Mucosa of rectum (tissue), 2 donors: ENCODE results near the gene ROR2.

ENCODE experiments used
- H3K27ac ChIP-seq, 2 donors: one replicate each; pipeline ENCODE4 v1.7.0; 2013; ENCODE audit warnings: inconsistent platforms in 2 of 2, low read depth in 2 of 2, low read length in 2 of 2
- H3K27me3 ChIP-seq, 2 donors: one replicate each; pipeline ENCODE4 v1.7.0; 2013; ENCODE audit warnings: low read length in 2 of 2; ENCODE audit not compliant: control insufficient read depth in 2 of 2, insufficient read depth in 2 of 2
- H3K36me3 ChIP-seq, 2 donors: one replicate each; pipeline ENCODE4 v1.7.0; 2013; ENCODE audit warnings: low read length in 2 of 2; ENCODE audit not compliant: control insufficient read depth in 2 of 2, insufficient read depth in 2 of 2
- H3K4me1 ChIP-seq, 2 donors: one replicate each; pipeline ENCODE4 v1.7.0; 2013; ENCODE audit warnings: low read length in 2 of 2, mild to moderate bottlenecking in 1 of 2; ENCODE audit not compliant: control insufficient read depth in 2 of 2, insufficient read depth in 2 of 2
- H3K4me3 ChIP-seq, 2 donors: one replicate each; pipeline ENCODE4 v1.7.0; 2013; ENCODE audit warnings: low read length in 2 of 2
- H3K9ac ChIP-seq, 2 donors: one replicate each; pipeline ENCODE4 v1.7.0; 2013; ENCODE audit warnings: low read length in 2 of 2, low read depth in 1 of 2, mild to moderate bottlenecking in 1 of 2
- H3K9me3 ChIP-seq, 2 donors: one replicate each; pipeline ENCODE4 v1.7.0; 2013; ENCODE audit warnings: low read length in 2 of 2; ENCODE audit not compliant: control insufficient read depth in 2 of 2
- donor health status: healthy.
- donor health status: Normal muscosa, but diverticular disease.

The ROR2 gene

GRCh38 chr9:91844701-91845291, 105.2 kb downstream of the ROR2 start:
- no peak overlapping the region for H3K27ac ChIP-seq
- H3K27me3 ChIP-seq, result no peaks in the 10 kb centered on the region
- no peak overlapping the region for H3K4me3 ChIP-seq
- no peaks in the 10 kb centered on the region for H3K36me3 ChIP-seq
- peaks cover 0 to 8% of the 10 kb centered on the region in 2 donors for H3K4me1 ChIP-seq
- H3K9me3 ChIP-seq, result no peaks in the 10 kb centered on the region
- H3K9ac ChIP-seq, result no peak overlapping the region

DNA sequence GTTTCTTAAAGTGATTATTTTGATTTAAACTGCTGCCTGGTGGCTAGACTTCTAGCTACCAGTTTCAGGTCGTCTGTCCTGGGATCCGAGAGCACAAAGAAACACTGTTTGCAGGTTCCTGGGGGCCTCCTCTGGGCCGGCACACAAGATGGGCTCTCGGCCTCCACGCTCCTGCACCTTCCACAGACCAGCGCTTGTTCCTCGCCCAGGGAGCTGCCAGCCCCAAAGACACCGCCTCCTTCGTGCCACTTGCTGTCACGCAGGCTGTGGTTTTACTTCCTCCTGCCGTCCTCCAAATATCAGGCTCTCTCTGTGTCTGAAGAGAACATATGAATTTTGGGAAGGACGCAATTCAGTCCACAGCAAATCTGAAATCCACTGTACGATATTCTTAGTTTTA, 105.8 kb downstream of the ROR2 start:
- H3K4me1 ChIP-seq, result peaks cover 0 to 8% of the 10 kb centered on the region in 2 donors
- H3K27me3 ChIP-seq, result no peaks in the 10 kb centered on the region
- no peak overlapping the region for H3K4me3 ChIP-seq
- H3K36me3 ChIP-seq, result no peaks in the 10 kb centered on the region
- H3K9ac ChIP-seq, result no peak overlapping the region
- no peaks in the 10 kb centered on the region for H3K9me3 ChIP-seq
- H3K27ac ChIP-seq, result peak overlapping the region in 1 of 2 donors; percentile 9

DNA sequence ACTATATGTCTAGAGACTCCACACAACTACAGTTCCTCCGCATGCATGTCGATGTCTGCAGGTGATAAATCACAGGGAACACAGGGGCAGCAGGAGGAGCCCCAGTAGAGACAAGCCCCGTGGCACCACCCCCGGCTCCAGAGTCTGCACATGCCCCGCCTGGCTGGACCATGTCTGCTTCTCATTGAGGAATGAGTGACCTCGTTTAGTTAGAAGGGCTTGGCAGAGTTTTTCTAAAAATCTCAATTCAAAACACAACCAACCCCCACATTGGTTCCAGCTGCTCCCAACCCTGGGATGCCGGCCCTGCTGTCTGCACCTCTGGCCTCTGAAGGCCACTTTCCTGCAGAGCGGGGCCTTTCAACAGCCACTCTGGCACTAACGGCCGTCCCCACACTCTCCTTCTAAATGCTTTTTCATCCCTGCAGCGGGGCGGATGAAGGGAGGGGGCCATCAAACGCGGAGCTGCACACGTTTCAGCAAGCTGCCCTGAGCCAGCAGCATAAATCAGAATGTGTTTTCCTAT, 106.3 kb downstream of the ROR2 start:
- Histone ChIP-seq H3K36me3 (no peaks in the 10 kb centered on the region), H3K9ac (no peak overlapping the region), H3K9me3 (no peaks in the 10 kb centered on the region), H3K27ac (peak overlapping the region in 1 of 2 donors; percentile 9), H3K4me3 (no peak overlapping the region), H3K4me1 (peaks cover 0 to 8% of the 10 kb centered on the region in 2 donors), H3K27me3 (no peaks in the 10 kb centered on the region)

GRCh38 chr9:91843093-91843492, 106.9 kb downstream of the ROR2 start:
- Histone ChIP-seq H3K27ac (no peak overlapping the region), H3K4me3 (no peak overlapping the region), H3K36me3 (no peaks in the 10 kb centered on the region), H3K27me3 (no peaks in the 10 kb centered on the region), H3K4me1 (peaks cover 5 to 8% of the 10 kb centered on the region in 2 donors), H3K9ac (no peak overlapping the region), H3K9me3 (no peaks in the 10 kb centered on the region)

GRCh38 chr9:91842358-91843049, 107.5 kb downstream of the ROR2 start:
- no peaks in the 10 kb centered on the region for H3K9me3 ChIP-seq
- H3K4me1 ChIP-seq, result peaks cover 8% of the 10 kb centered on the region in 2 donors
- no peak overlapping the region for H3K27ac ChIP-seq
- no peaks in the 10 kb centered on the region for H3K27me3 ChIP-seq
- no peaks in the 10 kb centered on the region for H3K36me3 ChIP-seq
- H3K4me3 ChIP-seq, result no peak overlapping the region
- H3K9ac ChIP-seq, result no peak overlapping the region

GRCh38 chr9:91841591-91841990, 108.4 kb downstream of the ROR2 start:
- Histone ChIP-seq H3K4me1 (peaks cover 8% of the 10 kb centered on the region in 2 donors), H3K27me3 (no peaks in the 10 kb centered on the region), H3K9ac (no peak overlapping the region), H3K9me3 (no peaks in the 10 kb centered on the region), H3K27ac (no peak overlapping the region), H3K36me3 (no peaks in the 10 kb centered on the region), H3K4me3 (no peak overlapping the region)

DNA sequence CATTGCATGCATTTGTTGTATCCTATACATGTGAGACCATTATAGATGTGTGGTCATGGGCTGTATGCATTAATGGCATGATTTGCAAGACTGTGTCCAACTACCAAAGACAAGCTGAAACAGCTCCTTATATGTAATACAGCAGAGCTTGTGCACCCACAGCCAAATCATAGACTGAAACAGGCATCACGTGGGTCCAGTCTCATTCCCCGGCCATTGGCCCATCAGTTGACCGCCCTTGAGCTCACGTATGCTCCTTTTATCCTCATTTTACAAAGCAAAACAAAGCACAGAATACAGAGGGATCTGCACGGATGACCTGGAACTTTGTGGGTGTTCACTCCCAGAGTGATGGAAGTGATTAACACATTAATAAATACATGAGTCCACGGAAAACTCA, 109.1 kb downstream of the ROR2 start:
- Histone ChIP-seq H3K36me3 (no peaks in the 10 kb centered on the region), H3K9ac (no peak overlapping the region), H3K4me1 (peaks cover 8% of the 10 kb centered on the region in 2 donors), H3K9me3 (no peaks in the 10 kb centered on the region), H3K27ac (no peak overlapping the region), H3K27me3 (no peaks in the 10 kb centered on the region), H3K4me3 (no peak overlapping the region)

DNA sequence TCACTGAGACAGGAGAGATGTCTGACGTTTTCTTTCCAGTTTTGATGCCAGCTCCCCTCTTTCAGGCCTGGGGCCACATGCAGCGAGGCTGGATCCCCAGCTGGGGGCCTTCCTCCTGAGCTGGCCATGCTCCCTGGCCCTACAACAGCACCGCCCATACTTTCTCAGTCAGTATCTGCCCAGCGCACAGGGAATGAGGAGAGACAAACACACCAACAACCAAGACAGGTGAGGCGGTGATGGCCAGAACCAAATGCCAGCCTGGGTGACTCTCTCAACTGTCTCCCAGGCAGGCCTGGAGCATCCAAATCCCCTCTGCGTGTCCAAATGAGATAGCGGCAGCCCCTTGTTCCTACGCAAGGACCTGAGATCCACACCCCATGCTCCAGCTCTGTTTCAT, 109.6 kb downstream of the ROR2 start:
- no peaks in the 10 kb centered on the region for H3K36me3 ChIP-seq
- H3K27me3 ChIP-seq, result no peaks in the 10 kb centered on the region
- no peaks in the 10 kb centered on the region for H3K9me3 ChIP-seq
- H3K9ac ChIP-seq, result no peak overlapping the region
- H3K4me1 ChIP-seq, result peaks cover 8% of the 10 kb centered on the region in 2 donors
- H3K4me3 ChIP-seq, result no peak overlapping the region
- no peak overlapping the region for H3K27ac ChIP-seq

- Histone ChIP-seq H3K9ac (no peak overlapping the region), H3K4me1 (peaks cover 8% of the 10 kb centered on the region in 2 donors), H3K9me3 (no peaks in the 10 kb centered on the region), H3K27me3 (no peaks in the 10 kb centered on the region), H3K36me3 (no peaks in the 10 kb centered on the region), H3K27ac (no peak overlapping the region), H3K4me3 (no peak overlapping the region)
Observed at GRCh38 chr9:91839926-91840465, 110.0 kb downstream of the ROR2 start.

GRCh38 chr9:91837981-91838731, 111.9 kb downstream of the ROR2 start:
- peak overlapping the region in 1 of 2 donors; percentile 3 for H3K4me3 ChIP-seq
- no peak overlapping the region for H3K27ac ChIP-seq
- no peaks in the 10 kb centered on the region for H3K36me3 ChIP-seq
- no peaks in the 10 kb centered on the region for H3K27me3 ChIP-seq
- H3K9me3 ChIP-seq, result no peaks in the 10 kb centered on the region
- H3K4me1 ChIP-seq, result peaks cover 2 to 8% of the 10 kb centered on the region in 2 donors
- no peak overlapping the region for H3K9ac ChIP-seq
